Epithelial cell of esophagus (primary cell): ENCODE results near the gene EPHA3.

ENCODE experiments used
- DNase-seq: peaks from one replicate; pipeline ENCODE4 v3.0.0; 2010; ENCODE audit warnings: low read depth
- H3K4me3 ChIP-seq: 2 replicates; pipeline ENCODE4 v1.5.1; 2011; ENCODE audit warnings: mild to moderate bottlenecking, low read length, control low read depth
- CTCF ChIP-seq: IDR thresholded peaks from 2 replicates; pipeline ENCODE4 v1.5.1; 2011; ENCODE audit warnings: low read depth, mild to moderate bottlenecking, low read length, control low read depth, inconsistent platforms; ENCODE audit not compliant: insufficient read depth; ENCODE audit errors: missing control alignments

Gene EPHA3

GRCh38 chr3:89436846-89437245, 329.4 kb downstream of the EPHA3 start:
- no peak for DNase-seq
- TF ChIP-seq CTCF: no peak
- H3K4me3 ChIP-seq: no peak overlapping the region

GRCh38 chr3:89440386-89440785, 333.0 kb downstream of the EPHA3 start:
- TF ChIP-seq CTCF: no peak

DNA sequence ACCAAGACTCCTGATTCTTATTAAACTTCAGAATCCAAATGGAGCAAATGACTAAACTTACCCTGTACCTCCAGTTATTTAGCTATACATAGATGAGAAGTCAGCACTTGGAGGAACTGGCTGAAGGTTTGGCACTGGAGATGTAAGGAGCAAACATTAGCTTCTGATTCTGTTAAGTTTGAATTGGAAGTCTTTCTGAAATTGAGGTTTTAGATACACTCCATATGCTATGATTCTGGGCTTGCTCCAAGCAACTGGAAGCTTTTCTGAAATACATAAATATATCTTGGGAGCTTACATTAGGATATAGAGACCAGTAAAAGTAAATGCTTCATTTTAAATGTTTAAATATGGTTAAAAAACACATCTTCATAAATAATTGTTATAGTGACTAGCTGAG, 333.7 kb downstream of the EPHA3 start:
- DNase-seq: no peak
- no peak overlapping the region for H3K4me3 ChIP-seq
- TF ChIP-seq CTCF: no peak

More at GRCh38 chr3:89440386-89440785, 333.0 kb downstream of the EPHA3 start:
- H3K4me3 ChIP-seq: no peak overlapping the region
- DNase-seq: no peak

DNA sequence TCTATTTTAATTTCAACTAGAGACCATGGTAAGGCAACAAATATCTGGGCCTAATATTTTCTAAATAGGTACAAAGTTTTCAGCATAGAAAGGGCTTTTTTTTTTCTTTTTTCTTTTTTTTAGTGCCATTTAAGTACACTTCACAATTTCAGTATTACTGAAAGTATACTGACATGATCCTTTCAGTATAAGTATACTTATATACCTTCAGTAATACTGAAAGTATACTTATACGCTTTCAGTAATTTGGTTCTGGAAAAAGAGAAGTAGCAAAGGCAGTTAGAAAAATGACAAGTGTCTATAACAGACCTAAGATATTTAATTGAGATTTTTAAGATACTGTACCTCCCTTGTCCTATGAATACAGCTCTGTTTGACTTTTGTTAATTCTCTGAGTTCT, 339.2 kb downstream of the EPHA3 start:
- TF ChIP-seq CTCF: no peak
- no peak for DNase-seq

DNA sequence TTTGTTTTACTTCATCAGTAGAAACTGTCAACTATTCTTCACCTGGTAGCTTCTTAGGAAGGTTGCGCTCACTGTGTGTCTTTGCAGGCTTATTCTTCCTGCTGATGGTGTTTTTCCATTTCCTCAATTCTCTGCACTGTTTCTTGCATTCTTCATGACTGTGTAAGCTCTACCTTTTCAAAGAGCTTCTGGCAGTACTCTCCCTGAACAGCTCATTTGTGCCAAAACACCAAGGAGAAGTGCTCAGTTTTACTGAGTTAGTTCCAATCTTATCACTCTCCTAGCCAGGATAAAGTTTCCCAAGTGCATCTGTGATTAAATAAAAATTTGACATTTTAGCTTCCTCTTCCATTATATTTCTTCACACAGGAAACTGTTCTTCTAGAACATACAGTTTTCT, 339.8 kb downstream of the EPHA3 start:
- no peak for TF ChIP-seq CTCF
- DNase-seq: no peak
- no peak overlapping the region for H3K4me3 ChIP-seq

More for the DNA sequence above, 339.2 kb downstream of the EPHA3 start:
- H3K4me3 ChIP-seq: no peak overlapping the region

- H3K4me3 ChIP-seq: no peak overlapping the region
- no peak for DNase-seq
- no peak for TF ChIP-seq CTCF
Observed at GRCh38 chr3:89449086-89449485, 341.7 kb downstream of the EPHA3 start.

GRCh38 chr3:89452066-89452465, 344.6 kb downstream of the EPHA3 start:
- TF ChIP-seq CTCF: no peak
- no peak overlapping the region for H3K4me3 ChIP-seq
- DNase-seq: no peak
